Measurements from ENCODE around the gene BLTP3A.

DNA sequence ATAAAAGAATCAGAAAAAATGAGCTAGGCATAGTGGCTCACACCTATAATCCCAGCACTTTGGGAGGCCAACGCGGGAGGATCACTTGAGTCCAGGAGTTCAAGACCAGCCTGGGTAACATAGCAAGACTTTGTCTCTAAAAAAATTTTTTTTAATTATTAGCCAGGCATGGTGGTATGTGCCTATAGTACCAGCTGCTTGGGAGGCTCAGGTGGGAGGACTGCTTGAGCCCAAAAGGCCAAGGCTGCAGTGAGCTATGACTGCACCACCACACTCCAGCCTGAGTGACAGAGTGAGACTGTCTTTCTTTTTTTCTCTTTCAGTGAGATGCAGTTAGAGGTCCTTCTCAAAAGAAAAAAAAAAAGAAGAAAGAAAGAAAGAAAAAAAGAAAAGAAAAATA, 43.1 kb upstream of the BLTP3A start:
- TF ChIP-seq NR2C2 (CRISPR knock-in tag; IDR thresholded peaks at IDR 0.05), result no peak
- no peak for TF ChIP-seq CTCF (IDR thresholded peaks at IDR 0.05)
- TF ChIP-seq ESRRA (CRISPR knock-in tag; IDR thresholded peaks at IDR 0.05; ENCODE audit: borderline replicate concordance), result no peak
- no peak for TF ChIP-seq RELA (CRISPR knock-in tag; IDR thresholded peaks at IDR 0.05; ENCODE audit: borderline replicate concordance)
- TF ChIP-seq, protein P1, sequence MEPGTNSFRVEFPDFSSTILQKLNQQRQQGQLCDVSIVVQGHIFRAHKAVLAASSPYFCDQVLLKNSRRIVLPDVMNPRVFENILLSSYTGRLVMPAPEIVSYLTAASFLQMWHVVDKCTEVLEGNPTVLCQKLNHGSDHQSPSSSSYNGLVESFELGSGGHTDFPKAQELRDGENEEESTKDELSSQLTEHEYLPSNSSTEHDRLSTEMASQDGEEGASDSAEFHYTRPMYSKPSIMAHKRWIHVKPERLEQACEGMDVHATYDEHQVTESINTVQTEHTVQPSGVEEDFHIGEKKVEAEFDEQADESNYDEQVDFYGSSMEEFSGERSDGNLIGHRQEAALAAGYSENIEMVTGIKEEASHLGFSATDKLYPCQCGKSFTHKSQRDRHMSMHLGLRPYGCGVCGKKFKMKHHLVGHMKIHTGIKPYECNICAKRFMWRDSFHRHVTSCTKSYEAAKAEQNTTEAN (CRISPR knock-in tag; IDR thresholded peaks at IDR 0.05), result no peak
- TF ChIP-seq, protein P2, sequence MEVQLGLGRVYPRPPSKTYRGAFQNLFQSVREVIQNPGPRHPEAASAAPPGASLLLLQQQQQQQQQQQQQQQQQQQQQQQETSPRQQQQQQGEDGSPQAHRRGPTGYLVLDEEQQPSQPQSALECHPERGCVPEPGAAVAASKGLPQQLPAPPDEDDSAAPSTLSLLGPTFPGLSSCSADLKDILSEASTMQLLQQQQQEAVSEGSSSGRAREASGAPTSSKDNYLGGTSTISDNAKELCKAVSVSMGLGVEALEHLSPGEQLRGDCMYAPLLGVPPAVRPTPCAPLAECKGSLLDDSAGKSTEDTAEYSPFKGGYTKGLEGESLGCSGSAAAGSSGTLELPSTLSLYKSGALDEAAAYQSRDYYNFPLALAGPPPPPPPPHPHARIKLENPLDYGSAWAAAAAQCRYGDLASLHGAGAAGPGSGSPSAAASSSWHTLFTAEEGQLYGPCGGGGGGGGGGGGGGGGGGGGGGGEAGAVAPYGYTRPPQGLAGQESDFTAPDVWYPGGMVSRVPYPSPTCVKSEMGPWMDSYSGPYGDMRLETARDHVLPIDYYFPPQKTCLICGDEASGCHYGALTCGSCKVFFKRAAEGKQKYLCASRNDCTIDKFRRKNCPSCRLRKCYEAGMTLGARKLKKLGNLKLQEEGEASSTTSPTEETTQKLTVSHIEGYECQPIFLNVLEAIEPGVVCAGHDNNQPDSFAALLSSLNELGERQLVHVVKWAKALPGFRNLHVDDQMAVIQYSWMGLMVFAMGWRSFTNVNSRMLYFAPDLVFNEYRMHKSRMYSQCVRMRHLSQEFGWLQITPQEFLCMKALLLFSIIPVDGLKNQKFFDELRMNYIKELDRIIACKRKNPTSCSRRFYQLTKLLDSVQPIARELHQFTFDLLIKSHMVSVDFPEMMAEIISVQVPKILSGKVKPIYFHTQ (CRISPR knock-in tag; IDR thresholded peaks at IDR 0.05), result no peak

Measured in WTC11 (cell line).